CD4-positive, alpha-beta T cell treated with Interleukin-21 for 1 hour (primary cell): Measurements from ENCODE around the gene TCHP.
"Not testable (repeated sequence)": the region's sequence is repeated elsewhere in the genome, so short reads cannot be mapped to it uniquely, and the experiment has no call there.

Source experiments
- DNase-seq: peaks from one replicate; pipeline ENCODE4 v3.0.0-alpha.2; 2020

The TCHP gene

GRCh38 chr12:109879351-109880042, 20.6 kb upstream of the TCHP start:
- peak; percentile 18 for DNase-seq

GRCh38 chr12:109880043-109880931, 19.8 kb upstream of the TCHP start, which contains the start of gene GLTP:
GLTP (minus strand) TSS chr12:109880541; CDS start chr12:109880374, 167 bp downstream.
- DNase-seq = peak; percentile 92

GRCh38 chr12:109880938-109881337, 19.1 kb upstream of the TCHP start:
- no peak for DNase-seq

- no peak for DNase-seq
Observed at GRCh38 chr12:109881752-109882151, 18.3 kb upstream of the TCHP start.

GRCh38 chr12:109883461-109883860, 16.6 kb upstream of the TCHP start:
- DNase-seq = no peak

GRCh38 chr12:109885616-109886015, 14.5 kb upstream of the TCHP start:
- no peak for DNase-seq

GRCh38 chr12:109888179-109889020, 11.7 kb upstream of the TCHP start:
- DNase-seq = peak; percentile 58

GRCh38 chr12:109890620-109891170, 9.4 kb upstream of the TCHP start:
- no peak for DNase-seq

- DNase-seq = not testable (repeated sequence)
Observed at GRCh38 chr12:109891731-109892130, 8.3 kb upstream of the TCHP start.

GRCh38 chr12:109892165-109892715, 7.8 kb upstream of the TCHP start:
- no peak for DNase-seq

GRCh38 chr12:109892748-109893147, 7.3 kb upstream of the TCHP start:
- DNase-seq = peak; percentile 51

- no peak for DNase-seq
Observed at GRCh38 chr12:109893261-109893995, 6.6 kb upstream of the TCHP start.

- DNase-seq = no peak
Observed at GRCh38 chr12:109894939-109895338, 5.1 kb upstream of the TCHP start.

- no peak for DNase-seq
Observed at GRCh38 chr12:109896188-109896587, 3.9 kb upstream of the TCHP start.

- no peak for DNase-seq
Observed at GRCh38 chr12:109897029-109897428, 3.0 kb upstream of the TCHP start.

GRCh38 chr12:109899345-109899744, 729 bp upstream of the TCHP start:
- DNase-seq = not testable (repeated sequence)

- no peak for DNase-seq
Observed at GRCh38 chr12:109900752-109901580, 892 bp downstream of the TCHP start.

- no peak for DNase-seq
Observed at GRCh38 chr12:109902891-109903418, 2.9 kb downstream of the TCHP start.

GRCh38 chr12:109905301-109905700, 5.2 kb downstream of the TCHP start:
- DNase-seq = no peak

- no peak for DNase-seq
Observed at GRCh38 chr12:109910254-109910968, 10.3 kb downstream of the TCHP start.
